HG02623 (cell line): ENCODE measurements around the gene MYO16.

Experiments used
- ATAC-seq: cut with Tn5 transposase; IDR thresholded peaks from one replicate; pipeline ENCODE4 v1.9.1; 2021; ENCODE audit warnings: moderate library complexity; ENCODE audit not compliant: unreplicated experiment

Gene MYO16

GRCh38 chr13:109114162-109114561 is 484.8 kb downstream of the MYO16 start:
- no peak for ATAC-seq

- no peak for ATAC-seq
Measured at GRCh38 chr13:109114991-109115390, 485.6 kb downstream of the MYO16 start.

- no peak for ATAC-seq
Measured at GRCh38 chr13:109118521-109118920, 489.1 kb downstream of the MYO16 start.

- no peak for ATAC-seq
Measured at GRCh38 chr13:109119896-109120295, 490.5 kb downstream of the MYO16 start.

GRCh38 chr13:109121826-109122225 is 492.4 kb downstream of the MYO16 start:
- no peak for ATAC-seq

GRCh38 chr13:109123971-109124370 is 494.6 kb downstream of the MYO16 start:
- ATAC-seq, result no peak

- no peak for ATAC-seq
Measured at GRCh38 chr13:109126178-109126577, 496.8 kb downstream of the MYO16 start.

- ATAC-seq, result no peak
Measured at GRCh38 chr13:109126891-109127641, 497.7 kb downstream of the MYO16 start.

GRCh38 chr13:109128121-109128520 is 498.7 kb downstream of the MYO16 start:
- no peak for ATAC-seq

GRCh38 chr13:109130093-109130835 is 500.9 kb downstream of the MYO16 start:
- no peak for ATAC-seq

- peak; percentile 89 for ATAC-seq
Measured at GRCh38 chr13:109131698-109132257, 502.4 kb downstream of the MYO16 start.

- ATAC-seq, result no peak
Measured at GRCh38 chr13:109135018-109135417, 505.6 kb downstream of the MYO16 start.

- ATAC-seq, result no peak
Measured at GRCh38 chr13:109136873-109137272, 507.5 kb downstream of the MYO16 start.

- no peak for ATAC-seq
Measured at GRCh38 chr13:109139346-109139745, 509.9 kb downstream of the MYO16 start.

- no peak for ATAC-seq
Measured at GRCh38 chr13:109140054-109140453, 510.6 kb downstream of the MYO16 start.

- ATAC-seq, result no peak
Measured at GRCh38 chr13:109140479-109141349, 511.3 kb downstream of the MYO16 start.

- ATAC-seq, result no peak
Measured at GRCh38 chr13:109141706-109142105, 512.3 kb downstream of the MYO16 start.

- peak; percentile 12 for ATAC-seq
Measured at GRCh38 chr13:109144693-109145437, 515.5 kb downstream of the MYO16 start.

GRCh38 chr13:109145631-109146030 is 516.2 kb downstream of the MYO16 start:
- ATAC-seq, result peak; percentile 96

GRCh38 chr13:109146393-109146792 is 517.0 kb downstream of the MYO16 start:
- ATAC-seq, result no peak
